HG03108 (cell line): Measurements from ENCODE around the gene GREB1L.
"Not testable (repeated sequence)": the region's sequence is repeated elsewhere in the genome, so short reads cannot be mapped to it uniquely, and the experiment has no call there.

Source experiments
- ATAC-seq: cut with Tn5 transposase; IDR thresholded peaks from one replicate; pipeline ENCODE4 v1.9.1; 2021; ENCODE audit warnings: moderate library complexity; ENCODE audit not compliant: unreplicated experiment

GREB1L gene

GRCh38 chr18:21362831-21363230 lies 120.8 kb downstream of the GREB1L start:
- ATAC-seq: no peak

- no peak for ATAC-seq
Measured at GRCh38 chr18:21363348-21363747, 121.3 kb downstream of the GREB1L start.

DNA sequence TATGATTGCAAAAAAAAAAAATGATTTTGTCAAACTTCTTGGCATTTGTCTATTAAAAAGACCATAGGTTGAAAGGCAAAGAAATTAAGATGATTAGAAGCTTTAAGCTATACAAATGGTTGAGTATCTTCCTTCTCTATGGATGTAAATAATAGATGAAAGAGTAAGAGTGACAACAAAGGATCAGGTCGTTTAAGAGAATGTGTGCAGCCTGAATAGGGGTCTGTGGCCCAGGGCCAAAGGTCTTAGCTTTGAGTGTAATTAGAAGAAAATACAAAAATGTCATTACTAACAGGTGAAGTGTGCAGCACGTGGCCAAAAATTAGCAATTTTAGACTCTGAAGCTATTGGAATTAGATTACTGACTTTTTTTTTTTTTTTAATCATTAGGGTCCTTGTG lies 122.4 kb downstream of the GREB1L start:
- no peak for ATAC-seq

DNA sequence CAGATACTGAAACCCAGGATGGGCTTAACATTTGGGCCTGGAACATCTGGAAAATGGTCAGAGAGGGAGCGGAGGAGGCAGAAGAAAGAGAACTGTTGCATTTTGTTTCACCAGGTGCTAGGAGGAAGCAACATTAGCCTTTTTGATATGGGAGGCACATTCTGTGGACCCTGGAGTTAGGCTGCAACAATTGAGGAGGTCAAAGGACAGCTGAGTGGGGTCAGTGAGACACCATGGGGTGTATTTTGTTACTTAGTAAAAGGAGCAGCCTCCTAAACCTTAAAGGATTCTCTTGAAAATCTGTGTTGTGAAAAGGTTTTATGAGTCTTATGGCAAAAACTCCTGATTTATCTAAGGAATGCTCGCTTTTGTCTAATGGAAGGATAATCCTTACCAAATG lies 124.9 kb downstream of the GREB1L start:
- ATAC-seq: no peak

DNA sequence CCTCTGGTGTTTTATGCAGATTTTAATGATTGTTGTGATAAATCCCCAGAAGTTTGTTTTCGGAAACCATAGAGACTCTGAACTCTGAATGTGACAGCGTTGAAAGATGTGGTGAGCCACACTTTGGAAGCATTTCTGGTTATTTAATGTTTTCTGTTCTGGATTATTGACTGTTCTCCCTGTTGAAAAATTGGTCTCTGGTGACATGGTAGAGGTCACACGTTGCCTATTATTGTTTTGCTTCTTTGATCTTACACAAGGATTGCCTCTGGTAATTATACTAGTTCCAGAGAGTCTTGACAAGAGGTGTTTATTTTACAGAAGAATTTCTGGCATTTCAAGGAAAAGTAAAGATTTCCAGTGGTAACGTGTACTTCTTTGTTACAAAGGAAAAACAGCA lies 127.1 kb downstream of the GREB1L start:
- ATAC-seq: no peak

DNA sequence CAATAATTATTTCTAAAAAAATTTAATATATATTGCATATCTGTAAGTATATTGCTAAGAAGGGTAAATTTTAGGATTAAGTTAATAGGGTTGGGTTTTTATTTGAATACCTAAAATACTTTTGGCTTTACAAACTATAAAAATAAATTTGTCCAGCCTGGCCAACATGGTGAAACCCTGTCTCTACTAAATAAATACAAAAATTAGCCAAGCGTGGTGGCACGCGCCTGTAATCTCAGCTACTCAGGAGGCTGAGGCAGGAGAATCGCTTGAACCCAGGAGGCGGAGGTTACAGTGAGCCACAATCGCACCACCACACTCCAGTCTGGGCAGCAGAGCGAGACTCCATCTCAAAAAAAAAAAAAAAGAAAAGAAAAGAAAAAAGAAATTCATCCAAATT lies 127.6 kb downstream of the GREB1L start:
- ATAC-seq: not testable (repeated sequence)

DNA sequence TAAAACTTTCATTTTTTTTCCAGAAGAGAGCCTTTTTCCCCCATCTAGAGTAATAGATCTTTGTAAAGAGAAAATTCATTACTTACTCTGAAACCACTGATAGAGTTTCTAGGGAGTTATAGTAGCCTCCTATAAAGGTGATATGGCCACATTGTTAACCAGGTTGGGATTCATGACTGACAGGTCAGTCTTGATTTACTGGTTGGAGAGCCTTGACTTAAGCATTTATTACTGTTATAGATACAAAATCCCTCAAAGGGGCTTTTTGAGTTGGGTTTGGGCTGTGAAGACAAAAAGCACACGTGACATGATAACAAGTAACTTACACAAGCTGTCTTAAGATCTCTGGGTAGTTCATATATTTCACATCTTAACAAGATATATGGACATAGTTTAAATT lies 141.0 kb downstream of the GREB1L start:
- no peak for ATAC-seq

- ATAC-seq: no peak
Measured at GRCh38 chr18:21386523-21387240, 144.7 kb downstream of the GREB1L start.

GRCh38 chr18:21387886-21388285 lies 145.9 kb downstream of the GREB1L start:
- ATAC-seq: no peak

- ATAC-seq: no peak
Measured at GRCh38 chr18:21389283-21389682, 147.3 kb downstream of the GREB1L start.

- no peak for ATAC-seq
Measured at GRCh38 chr18:21389903-21390302, 147.9 kb downstream of the GREB1L start.

- no peak for ATAC-seq
Measured at GRCh38 chr18:21391074-21391673, 149.1 kb downstream of the GREB1L start.

DNA sequence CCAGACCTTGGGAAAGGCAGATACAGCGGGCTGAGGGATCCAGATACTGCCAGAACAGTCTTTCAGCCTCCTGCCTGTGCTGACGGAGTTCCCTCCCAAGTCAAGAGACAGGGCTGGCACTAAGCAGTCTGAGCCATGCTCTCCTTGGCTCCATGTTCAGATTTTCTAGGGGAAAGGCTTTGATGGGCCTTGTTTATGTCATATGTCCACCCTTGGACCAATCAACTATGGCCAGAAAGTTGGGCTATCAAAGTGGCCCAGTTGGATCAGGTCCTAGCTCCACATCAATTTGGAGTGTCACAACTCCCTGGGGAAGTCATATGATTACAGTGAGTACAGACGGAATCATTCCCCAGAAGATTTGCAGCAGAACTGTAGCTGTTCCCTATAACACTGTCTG lies 152.0 kb downstream of the GREB1L start:
- no peak for ATAC-seq

GRCh38 chr18:21398121-21398520 lies 156.1 kb downstream of the GREB1L start:
- no peak for ATAC-seq

GRCh38 chr18:21402272-21402671 lies 160.2 kb downstream of the GREB1L start:
- ATAC-seq: no peak

DNA sequence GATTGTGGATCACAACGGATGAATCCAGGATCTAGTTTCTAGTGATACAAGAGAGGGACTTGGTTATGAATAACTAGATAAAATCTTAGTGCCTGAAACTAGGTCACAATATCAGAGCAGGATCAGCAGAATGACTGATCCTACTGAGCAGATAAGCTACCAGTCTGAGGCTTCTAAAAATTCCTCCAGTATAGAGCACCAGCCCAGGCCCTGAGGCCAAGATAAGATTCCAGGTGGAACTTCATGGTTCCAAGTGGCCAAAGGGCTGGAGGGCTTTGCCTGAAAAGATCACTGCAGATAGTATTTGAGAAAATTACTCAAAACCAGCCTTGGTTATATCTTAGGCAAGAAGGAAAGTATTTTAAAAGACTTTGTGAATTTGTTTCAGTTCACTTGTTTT lies 162.4 kb downstream of the GREB1L start:
- no peak for ATAC-seq

DNA sequence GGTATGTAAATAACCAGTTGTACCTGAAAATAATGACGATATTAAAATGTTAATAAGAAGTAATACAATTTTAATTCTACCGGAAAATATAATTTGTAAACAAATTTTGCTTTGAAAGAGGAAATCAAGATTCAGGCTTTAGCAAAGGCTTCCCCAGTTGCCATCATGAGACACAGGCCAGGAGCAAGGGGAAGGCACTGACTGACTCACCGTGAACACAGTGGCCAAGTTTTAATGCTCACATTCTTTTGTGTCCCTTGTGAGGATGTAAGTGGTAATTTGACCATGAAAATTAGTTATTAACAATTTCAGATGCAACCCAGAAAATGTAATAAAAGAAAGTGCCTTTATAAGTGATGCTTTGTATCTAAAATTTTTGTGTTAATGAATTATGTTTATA lies 164.1 kb downstream of the GREB1L start:
- ATAC-seq: no peak

DNA sequence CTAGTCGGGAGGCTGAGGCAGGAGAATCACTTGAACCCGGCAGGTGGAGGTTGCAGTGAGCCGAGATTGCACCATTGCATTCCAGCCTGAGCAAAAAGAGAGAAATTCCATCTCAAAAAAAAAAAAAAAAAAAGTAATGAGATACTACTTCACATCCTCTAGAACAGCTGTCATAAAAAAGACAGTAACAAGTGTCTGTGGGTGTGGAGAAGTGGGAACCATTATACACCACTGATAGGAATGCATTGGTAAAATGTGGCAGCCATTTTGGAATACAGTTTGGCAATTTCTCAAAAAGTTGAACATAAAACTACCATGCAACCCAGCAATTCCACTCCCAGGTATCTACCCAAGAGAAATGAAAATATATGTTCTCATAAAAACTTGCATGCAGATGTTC lies 166.6 kb downstream of the GREB1L start:
- ATAC-seq: no peak

GRCh38 chr18:21433436-21433835 lies 191.4 kb downstream of the GREB1L start:
- ATAC-seq: no peak

DNA sequence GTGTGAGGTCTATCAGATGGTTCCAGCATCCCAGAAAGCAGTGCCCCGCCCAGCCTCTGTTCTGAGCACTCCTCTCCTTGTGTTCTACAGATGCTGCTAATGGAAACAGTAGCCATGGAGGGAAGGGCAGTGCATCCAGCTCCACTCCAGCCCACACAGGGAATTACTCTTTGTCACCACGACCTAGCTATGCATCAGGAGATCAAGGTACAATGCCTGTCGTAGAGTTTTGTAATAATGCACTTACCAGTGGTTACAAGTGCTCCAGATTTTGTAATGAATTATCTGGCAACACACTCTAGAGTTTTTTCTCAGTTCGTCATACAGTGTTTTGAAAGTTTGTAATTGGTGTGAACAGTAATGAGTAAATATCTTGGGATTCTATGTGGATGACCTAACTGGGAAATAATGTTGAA lies 197.4 kb downstream of the GREB1L start:
- ATAC-seq: no peak

- no peak for ATAC-seq
Measured at GRCh38 chr18:21441670-21442069, 199.6 kb downstream of the GREB1L start.

DNA sequence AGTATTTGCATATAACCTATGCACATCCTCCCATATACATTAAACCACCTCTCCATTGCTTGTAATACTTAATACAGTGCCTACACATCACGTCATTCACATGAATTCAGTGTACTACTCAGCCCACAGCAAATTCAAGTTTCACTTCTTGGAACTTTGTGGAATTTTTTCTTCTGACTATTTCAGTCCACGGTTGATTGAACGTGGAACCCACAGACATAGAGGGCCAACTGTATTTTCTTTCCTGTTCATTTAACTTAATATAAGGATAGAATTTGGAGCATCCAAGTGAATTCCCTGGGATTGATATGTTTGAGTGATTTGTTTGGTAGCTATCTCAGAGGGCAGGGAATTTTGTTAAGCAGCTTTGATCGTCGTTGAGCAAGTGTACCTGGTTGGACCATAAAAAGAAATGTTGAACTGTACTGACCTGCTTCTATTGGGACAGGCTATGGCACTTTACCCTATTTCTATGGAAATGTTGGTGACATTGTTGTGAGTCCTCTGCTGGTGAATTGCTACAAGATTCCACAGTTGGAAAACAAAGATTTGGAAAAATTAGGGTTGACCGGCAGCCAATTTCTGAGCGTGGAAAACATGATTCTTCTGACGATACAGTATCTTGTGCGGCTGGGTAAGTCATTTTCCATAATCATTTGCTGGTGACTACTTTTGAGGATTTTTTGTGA lies 201.9 kb downstream of the GREB1L start:
- no peak for ATAC-seq
